GM10266 (cell line): ENCODE results near the gene RASEF.

Source experiments
- DNase-seq: peaks from one replicate; pipeline ENCODE4 v3.0.0; 2012; ENCODE audit errors: extremely low spot score
- CTCF ChIP-seq: IDR thresholded peaks from 2 replicates; pipeline ENCODE4 v1.5.1; 2012; ENCODE audit warnings: mild to moderate bottlenecking, low read depth; ENCODE audit not compliant: control insufficient read depth, insufficient read depth; ENCODE audit errors: missing control alignments

The RASEF gene

GRCh38 chr9:83027153-83027891 lies 35.6 kb downstream of the RASEF start:
- no peak for TF ChIP-seq CTCF
- no peak for DNase-seq

- no peak for TF ChIP-seq CTCF
- DNase-seq = no peak
Observed at GRCh38 chr9:83024506-83025125, 38.3 kb downstream of the RASEF start.

- TF ChIP-seq CTCF = no peak
- no peak for DNase-seq
Observed at GRCh38 chr9:83023151-83023550, 39.8 kb downstream of the RASEF start.

- DNase-seq = no peak
- TF ChIP-seq CTCF = no peak
Observed at GRCh38 chr9:83020864-83021263, 42.1 kb downstream of the RASEF start.

GRCh38 chr9:83020327-83020726 lies 42.6 kb downstream of the RASEF start:
- no peak for TF ChIP-seq CTCF

GRCh38 chr9:83019246-83019645 lies 43.7 kb downstream of the RASEF start:
- no peak for DNase-seq
- no peak for TF ChIP-seq CTCF

More at GRCh38 chr9:83020327-83020726, 42.6 kb downstream of the RASEF start:
- no peak for DNase-seq

- TF ChIP-seq CTCF = no peak
- no peak for DNase-seq
Observed at GRCh38 chr9:83015897-83016296, 47.0 kb downstream of the RASEF start.
